Measurements from ENCODE around the gene STEAP3.

Gene STEAP3

GRCh38 chr2:119294671-119295070, 71.0 kb downstream of the STEAP3 start:
- DNase-seq (ENCODE audit: low read depth) = no peak

GRCh38 chr2:119295688-119296375, 72.2 kb downstream of the STEAP3 start:
- DNase-seq (ENCODE audit: low read depth) = no peak

DNA sequence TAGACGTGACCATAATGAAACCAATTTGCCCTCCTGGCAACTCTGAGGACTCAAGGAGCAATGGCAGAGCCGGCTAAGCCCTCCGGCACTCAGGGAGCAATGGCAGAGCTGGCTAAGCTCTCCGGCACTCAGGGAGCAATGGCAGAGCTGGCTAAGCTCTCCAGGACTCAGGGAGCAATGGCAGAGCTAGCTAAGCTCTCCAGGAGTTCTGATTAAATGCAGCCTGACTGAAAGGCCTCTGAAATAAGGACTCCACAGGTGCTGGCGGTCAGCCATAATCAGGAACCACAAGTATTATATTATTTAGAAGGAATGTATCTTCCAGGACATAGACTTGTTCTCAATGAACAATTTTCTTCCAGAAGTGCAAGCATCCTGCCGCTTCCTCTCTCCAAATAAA, 77.8 kb downstream of the STEAP3 start:
- DNase-seq (ENCODE audit: low read depth) = no peak

- DNase-seq (ENCODE audit: low read depth) = no peak
These were observed 81.2 kb downstream of the STEAP3 start for GRCh38 chr2:119304847-119305246.

- DNase-seq (ENCODE audit: low read depth) = no peak
These were observed 82.0 kb downstream of the STEAP3 start for GRCh38 chr2:119305497-119306195.

DNA sequence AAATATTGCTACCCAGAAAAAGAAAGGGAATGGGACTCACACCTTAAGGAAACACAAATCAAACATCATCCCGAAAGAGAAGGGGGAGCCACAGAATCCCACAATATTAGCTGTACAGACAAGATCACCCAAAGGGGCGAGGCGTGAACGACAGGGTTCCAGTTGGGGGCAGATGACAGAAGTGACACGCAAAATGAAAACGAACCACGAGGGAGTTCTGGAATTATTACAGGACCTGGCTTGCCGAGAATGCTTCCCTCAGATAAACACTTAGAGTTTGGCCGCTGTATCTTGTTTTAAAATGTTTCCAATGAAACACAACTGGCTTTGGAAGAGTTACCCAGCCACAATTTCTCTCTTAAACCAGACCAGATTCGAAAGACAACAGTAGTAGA, 82.6 kb downstream of the STEAP3 start:
- no peak for DNase-seq (ENCODE audit: low read depth)

- DNase-seq (ENCODE audit: low read depth) = no peak
These were observed 83.9 kb downstream of the STEAP3 start for GRCh38 chr2:119307419-119308140.

DNA sequence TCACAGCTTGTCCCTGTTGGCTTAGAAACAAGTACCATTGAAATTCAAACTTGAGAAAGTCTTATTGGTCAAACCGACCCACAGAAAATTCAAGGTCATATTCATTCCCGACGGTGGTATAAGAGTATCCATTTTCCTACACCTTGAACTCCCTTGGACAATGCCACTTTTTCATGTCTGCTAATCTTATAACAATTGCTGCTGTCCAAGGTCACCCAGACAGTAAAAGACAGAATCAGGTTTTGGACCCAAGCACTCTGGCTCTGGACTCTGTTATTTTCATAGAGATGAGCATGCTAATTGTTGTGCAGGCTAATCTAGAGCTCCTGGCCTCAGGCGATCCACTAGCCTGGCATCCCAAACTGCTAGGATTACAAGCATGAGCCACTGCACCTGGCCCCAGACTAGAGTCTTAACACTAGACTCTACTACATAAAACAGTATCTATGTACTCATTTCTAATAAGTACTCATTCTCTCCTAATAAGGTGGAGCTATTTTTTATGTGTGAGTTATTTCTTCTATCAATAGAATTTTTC, 85.2 kb downstream of the STEAP3 start:
- DNase-seq (ENCODE audit: low read depth) = no peak

DNA sequence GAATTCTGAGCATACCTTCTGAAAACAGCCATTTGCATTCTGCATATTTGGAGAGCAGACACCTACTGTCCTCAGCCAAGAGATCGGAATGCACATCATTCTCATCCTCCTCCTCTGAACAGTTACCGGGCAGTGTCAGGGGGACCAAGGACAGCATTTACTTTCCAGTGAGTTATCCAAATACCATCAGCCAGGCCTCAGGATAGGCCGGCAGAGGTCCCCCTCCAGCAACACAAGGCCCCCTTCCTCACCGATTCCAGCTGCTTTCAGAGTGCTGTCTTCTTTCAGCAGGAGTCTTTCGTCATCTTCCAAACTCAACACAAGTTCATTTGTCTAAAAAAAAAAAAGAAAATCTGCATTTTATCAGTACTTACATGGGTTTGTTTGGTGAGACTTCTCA, 87.7 kb downstream of the STEAP3 start:
- DNase-seq (ENCODE audit: low read depth) = no peak

DNA sequence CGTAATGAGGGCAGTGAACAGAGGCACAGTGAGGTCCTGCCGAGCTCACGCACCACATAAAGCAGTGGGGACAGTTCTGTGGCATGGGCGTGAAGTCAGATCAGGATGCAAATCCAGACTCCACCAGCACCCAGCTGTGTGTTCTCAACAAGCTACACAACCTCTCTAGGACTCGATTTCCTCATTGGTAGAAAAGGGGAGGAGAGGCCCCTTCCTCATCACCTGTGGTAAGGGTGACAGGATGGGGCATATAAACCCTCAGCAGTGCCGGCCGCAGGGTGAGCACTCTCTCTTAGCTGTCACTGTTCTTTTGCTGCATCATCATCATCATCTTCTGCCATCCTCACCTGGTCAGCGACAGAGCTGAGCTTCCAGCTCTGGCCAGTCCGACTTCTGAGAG, 88.2 kb downstream of the STEAP3 start:
- DNase-seq (ENCODE audit: low read depth) = no peak
